HepG2 (cell line): Measurements from ENCODE around the gene MFN2. TPM values are rescaled to one million over a fixed set of nuclear protein-coding genes. Genes with fewer than 3 reads are reported as not detected.

Experiments used
- BHLHE40 ChIP-seq: IDR thresholded peaks from 2 replicates; pipeline ENCODE4 v1.6.1; 2011; ENCODE audit warnings: low read length, improper control_type of control experiment
- HDAC6 ChIP-seq: fragments of 200-600 bp; sonication (generic); IDR thresholded peaks from 2 replicates; pipeline ENCODE4 v1.7.0; 2017; ENCODE audit warnings: mild to moderate bottlenecking, antibody characterized with exemption, low read length, low read depth
- HNRNPLL ChIP-seq: fragments of 200-400 bp; formaldehyde crosslinking; IDR thresholded peaks from 2 replicates; pipeline ENCODE4 v1.6.1; 2017; ENCODE audit warnings: mild to moderate bottlenecking, low read depth, low read length; ENCODE audit not compliant: poor library complexity, severe bottlenecking
- HNRNPUL1 ChIP-seq: fragments of 200-400 bp; formaldehyde crosslinking; IDR thresholded peaks from 2 replicates; pipeline ENCODE4 v1.6.1; 2017; ENCODE audit warnings: low read depth, mild to moderate bottlenecking, low read length, moderate library complexity
- IKZF1 ChIP-seq: fragments of 450-650 bp; IDR thresholded peaks from 2 replicates; pipeline ENCODE4 v1.7.1; 2016
- KAT7 ChIP-seq: IDR thresholded peaks from 2 replicates; pipeline ENCODE4 v1.6.1; 2018; ENCODE audit warnings: borderline replicate concordance, missing compliant biosample characterization
- KDM2A ChIP-seq: sonication (generic); formaldehyde crosslinking; IDR thresholded peaks from 2 replicates; pipeline ENCODE4 v1.4.0; 2020; ENCODE audit warnings: low read depth, missing genetic modification reagents, borderline replicate concordance
- RELA ChIP-seq: sonication (generic); formaldehyde crosslinking; IDR thresholded peaks from 2 replicates; pipeline ENCODE4 v1.4.0; 2020; ENCODE audit warnings: missing genetic modification reagents
- TEAD3 ChIP-seq: optimal IDR thresholded peaks from 2 replicates; pipeline ENCODE3; 2016; ENCODE audit warnings: borderline replicate concordance
- ZFP1 ChIP-seq: IDR thresholded peaks from 2 replicates; pipeline ENCODE4 v1.6.1; 2016
- ZFP82 ChIP-seq: sonication (generic); formaldehyde crosslinking; IDR thresholded peaks from 2 replicates; pipeline ENCODE4 v1.5.1; 2020; ENCODE audit warnings: mild to moderate bottlenecking, missing genetic modification reagents, borderline replicate concordance
- ZMYM3 ChIP-seq: sonication (generic); formaldehyde crosslinking; IDR thresholded peaks from 2 replicates; pipeline ENCODE4 v1.5.1; 2020; ENCODE audit warnings: mild to moderate bottlenecking, missing genetic modification reagents
- ZNF335 ChIP-seq: sonication (generic); formaldehyde crosslinking; IDR thresholded peaks from 2 replicates; pipeline ENCODE4 v1.4.0; 2020; ENCODE audit warnings: missing genetic modification reagents
- ZNF354B ChIP-seq: sonication (generic); formaldehyde crosslinking; IDR thresholded peaks from 2 replicates; pipeline ENCODE4 v1.8.0; 2022; ENCODE audit warnings: mild to moderate bottlenecking, missing genetic modification reagents
- ZNF383 ChIP-seq: sonication (generic); formaldehyde crosslinking; IDR thresholded peaks from 2 replicates; pipeline ENCODE4 v1.4.0; 2020; ENCODE audit warnings: missing genetic modification reagents, mild to moderate bottlenecking, borderline replicate concordance
- ZNF468 ChIP-seq: sonication (generic); formaldehyde crosslinking; IDR thresholded peaks from 2 replicates; pipeline ENCODE4 v1.8.0; 2022; ENCODE audit warnings: mild to moderate bottlenecking, moderate library complexity, missing genetic modification reagents
- ZSCAN22 ChIP-seq: sonication (generic); formaldehyde crosslinking; IDR thresholded peaks from 2 replicates; pipeline ENCODE4 v1.4.0; 2020; ENCODE audit warnings: mild to moderate bottlenecking, missing genetic modification reagents
- polyA plus RNA-seq, 8 experiments: library from polyadenylated mRNA; depleted of rRNA in 3 of 8; stranded (reverse) in 7 of 8; unstranded in 1 of 8; fragments of >200 nt; fragmentation: Illumina TruSeq in 4 of 8; extraction: Trizol in 4 of 8; gene quantifications; 2 replicates each; pipeline versions ENCODE4 v1.2.1 to v1.2.3, GENCODE V29; 2011 to 2016; ENCODE audit warnings: low read depth in 4 of 8, missing spikeins in 1 of 8, mixed read lengths in 1 of 8; ENCODE audit not compliant: insufficient read depth in 1 of 8
- total RNA-seq, 5 experiments: library from RNA; depleted of rRNA; stranded (reverse); fragments of >200 nt; fragmentation: Illumina TruSeq; extraction: Trizol; gene quantifications; 2 replicates each; pipeline ENCODE4 v1.2.3, GENCODE V29; 2016; ENCODE audit warnings: low read depth in 1 of 5
- TF ChIP-seq, protein P1 (sequence below): sonication (generic); formaldehyde crosslinking; IDR thresholded peaks from 2 replicates; pipeline ENCODE4 v1.5.0; 2020; ENCODE audit warnings: missing genetic modification reagents
- TF ChIP-seq, protein P2 (sequence below): fragments of 450-650 bp; IDR thresholded peaks from 2 replicates; pipeline ENCODE4 v1.6.1; 2017
- TF ChIP-seq, protein P3 (sequence below): sonication (generic); formaldehyde crosslinking; IDR thresholded peaks from 2 replicates; pipeline ENCODE4 v1.4.0; 2020; ENCODE audit warnings: missing genetic modification reagents
- TF ChIP-seq, protein P4 (sequence below): sonication (generic); formaldehyde crosslinking; IDR thresholded peaks from 2 replicates; pipeline ENCODE4 v1.5.0; 2020; ENCODE audit warnings: mild to moderate bottlenecking, missing genetic modification reagents, moderate library complexity
- TF ChIP-seq, protein P5 (sequence below): IDR thresholded peaks from 2 replicates; pipeline ENCODE4 v1.6.1; 2016; ENCODE audit warnings: missing biosample characterization, missing genetic modification reagents, low read depth
- TF ChIP-seq, protein P6 (sequence below): sonication (generic); formaldehyde crosslinking; IDR thresholded peaks from 2 replicates; pipeline ENCODE4 v1.5.1; 2020; ENCODE audit warnings: missing genetic modification reagents, mild to moderate bottlenecking, borderline replicate concordance

Gene MFN2
- total and polyA plus RNA-seq, 2 of the 13 experiments (the other 11 are each of a cell fraction or from before 2014, with no cell fraction given) = 38.7 to 60.9 TPM

DNA sequence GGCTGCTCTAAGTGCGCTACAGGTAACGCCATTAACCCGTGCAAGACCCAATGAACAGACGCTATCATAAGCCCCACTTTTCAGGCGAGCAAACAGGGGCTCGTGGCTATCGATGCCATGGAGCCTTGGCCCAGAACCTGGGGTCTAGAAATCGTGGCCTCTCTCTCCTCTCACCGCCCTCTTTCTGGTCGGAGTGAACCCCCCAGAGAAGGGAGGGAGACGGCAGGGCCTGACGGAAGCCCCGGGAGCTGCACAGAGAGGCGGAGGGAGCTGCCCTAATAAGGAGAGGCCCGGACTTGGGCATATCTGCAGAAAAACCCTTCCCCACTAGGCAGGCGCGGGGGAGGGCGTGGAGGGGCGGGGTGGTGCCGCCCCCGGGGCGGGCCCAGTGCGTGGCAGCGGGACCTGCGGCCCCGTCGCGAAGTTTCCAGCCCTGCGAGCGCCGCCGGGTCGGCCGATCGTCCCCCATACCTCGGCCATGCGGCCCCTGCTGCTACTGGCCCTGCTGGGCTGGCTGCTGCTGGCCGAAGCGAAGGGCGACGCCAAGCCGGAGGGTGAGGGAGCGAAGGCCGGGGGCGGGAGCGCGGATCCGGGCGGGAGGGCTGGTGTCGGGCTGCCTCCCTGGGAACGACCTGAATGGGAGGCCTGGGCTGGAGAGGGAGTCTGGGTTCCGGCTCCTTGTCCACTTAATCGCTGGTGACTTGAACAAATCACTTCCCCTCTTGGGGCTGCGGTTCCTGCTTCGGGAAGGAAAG lies 45.8 kb upstream of the MFN2 start, which contains the start of gene PLOD1 (continued):
- 0 out of 2 replicates have a peak, but pooled peaks have one; percentile 10 for TF ChIP-seq ZMYM3
- no peak for TF ChIP-seq IKZF1
- no peak for TF ChIP-seq HDAC6
- TF ChIP-seq ZNF383 = no peak
- TF ChIP-seq KDM2A (CRISPR knock-in tag) = peak; percentile 78
- TF ChIP-seq ZFP1 (CRISPR knock-in tag) = no peak
- peak; percentile 74 for TF ChIP-seq ZNF335
- TF ChIP-seq RELA = 0 out of 2 replicates have a peak, but pooled peaks have one; percentile 17
- TF ChIP-seq, protein P1, sequence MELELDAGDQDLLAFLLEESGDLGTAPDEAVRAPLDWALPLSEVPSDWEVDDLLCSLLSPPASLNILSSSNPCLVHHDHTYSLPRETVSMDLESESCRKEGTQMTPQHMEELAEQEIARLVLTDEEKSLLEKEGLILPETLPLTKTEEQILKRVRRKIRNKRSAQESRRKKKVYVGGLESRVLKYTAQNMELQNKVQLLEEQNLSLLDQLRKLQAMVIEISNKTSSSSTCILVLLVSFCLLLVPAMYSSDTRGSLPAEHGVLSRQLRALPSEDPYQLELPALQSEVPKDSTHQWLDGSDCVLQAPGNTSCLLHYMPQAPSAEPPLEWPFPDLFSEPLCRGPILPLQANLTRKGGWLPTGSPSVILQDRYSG = no peak; the same call in 1 of the 2 replicates
- peak; percentile 87 for TF ChIP-seq KAT7 (CRISPR knock-in tag)
- TF ChIP-seq, protein P2, sequence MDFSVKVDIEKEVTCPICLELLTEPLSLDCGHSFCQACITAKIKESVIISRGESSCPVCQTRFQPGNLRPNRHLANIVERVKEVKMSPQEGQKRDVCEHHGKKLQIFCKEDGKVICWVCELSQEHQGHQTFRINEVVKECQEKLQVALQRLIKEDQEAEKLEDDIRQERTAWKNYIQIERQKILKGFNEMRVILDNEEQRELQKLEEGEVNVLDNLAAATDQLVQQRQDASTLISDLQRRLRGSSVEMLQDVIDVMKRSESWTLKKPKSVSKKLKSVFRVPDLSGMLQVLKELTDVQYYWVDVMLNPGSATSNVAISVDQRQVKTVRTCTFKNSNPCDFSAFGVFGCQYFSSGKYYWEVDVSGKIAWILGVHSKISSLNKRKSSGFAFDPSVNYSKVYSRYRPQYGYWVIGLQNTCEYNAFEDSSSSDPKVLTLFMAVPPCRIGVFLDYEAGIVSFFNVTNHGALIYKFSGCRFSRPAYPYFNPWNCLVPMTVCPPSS = no peak
- no peak for TF ChIP-seq BHLHE40
- TF ChIP-seq, protein P3, sequence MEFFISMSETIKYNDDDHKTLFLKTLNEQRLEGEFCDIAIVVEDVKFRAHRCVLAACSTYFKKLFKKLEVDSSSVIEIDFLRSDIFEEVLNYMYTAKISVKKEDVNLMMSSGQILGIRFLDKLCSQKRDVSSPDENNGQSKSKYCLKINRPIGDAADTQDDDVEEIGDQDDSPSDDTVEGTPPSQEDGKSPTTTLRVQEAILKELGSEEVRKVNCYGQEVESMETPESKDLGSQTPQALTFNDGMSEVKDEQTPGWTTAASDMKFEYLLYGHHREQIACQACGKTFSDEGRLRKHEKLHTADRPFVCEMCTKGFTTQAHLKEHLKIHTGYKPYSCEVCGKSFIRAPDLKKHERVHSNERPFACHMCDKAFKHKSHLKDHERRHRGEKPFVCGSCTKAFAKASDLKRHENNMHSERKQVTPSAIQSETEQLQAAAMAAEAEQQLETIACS (CRISPR knock-in tag) = no peak
- TF ChIP-seq ZFP82 (CRISPR knock-in tag) = 0 out of 2 replicates have a peak, but pooled peaks have one; percentile 59
- TF ChIP-seq HNRNPUL1 = no peak
- peak; percentile 71 for TF ChIP-seq TEAD3 (CRISPR knock-in tag)
- TF ChIP-seq, protein P4, sequence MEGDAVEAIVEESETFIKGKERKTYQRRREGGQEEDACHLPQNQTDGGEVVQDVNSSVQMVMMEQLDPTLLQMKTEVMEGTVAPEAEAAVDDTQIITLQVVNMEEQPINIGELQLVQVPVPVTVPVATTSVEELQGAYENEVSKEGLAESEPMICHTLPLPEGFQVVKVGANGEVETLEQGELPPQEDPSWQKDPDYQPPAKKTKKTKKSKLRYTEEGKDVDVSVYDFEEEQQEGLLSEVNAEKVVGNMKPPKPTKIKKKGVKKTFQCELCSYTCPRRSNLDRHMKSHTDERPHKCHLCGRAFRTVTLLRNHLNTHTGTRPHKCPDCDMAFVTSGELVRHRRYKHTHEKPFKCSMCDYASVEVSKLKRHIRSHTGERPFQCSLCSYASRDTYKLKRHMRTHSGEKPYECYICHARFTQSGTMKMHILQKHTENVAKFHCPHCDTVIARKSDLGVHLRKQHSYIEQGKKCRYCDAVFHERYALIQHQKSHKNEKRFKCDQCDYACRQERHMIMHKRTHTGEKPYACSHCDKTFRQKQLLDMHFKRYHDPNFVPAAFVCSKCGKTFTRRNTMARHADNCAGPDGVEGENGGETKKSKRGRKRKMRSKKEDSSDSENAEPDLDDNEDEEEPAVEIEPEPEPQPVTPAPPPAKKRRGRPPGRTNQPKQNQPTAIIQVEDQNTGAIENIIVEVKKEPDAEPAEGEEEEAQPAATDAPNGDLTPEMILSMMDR (CRISPR knock-in tag) = no peak; the same call in 1 of the 2 replicates
- no peak for TF ChIP-seq ZNF468
- TF ChIP-seq, protein P5, sequence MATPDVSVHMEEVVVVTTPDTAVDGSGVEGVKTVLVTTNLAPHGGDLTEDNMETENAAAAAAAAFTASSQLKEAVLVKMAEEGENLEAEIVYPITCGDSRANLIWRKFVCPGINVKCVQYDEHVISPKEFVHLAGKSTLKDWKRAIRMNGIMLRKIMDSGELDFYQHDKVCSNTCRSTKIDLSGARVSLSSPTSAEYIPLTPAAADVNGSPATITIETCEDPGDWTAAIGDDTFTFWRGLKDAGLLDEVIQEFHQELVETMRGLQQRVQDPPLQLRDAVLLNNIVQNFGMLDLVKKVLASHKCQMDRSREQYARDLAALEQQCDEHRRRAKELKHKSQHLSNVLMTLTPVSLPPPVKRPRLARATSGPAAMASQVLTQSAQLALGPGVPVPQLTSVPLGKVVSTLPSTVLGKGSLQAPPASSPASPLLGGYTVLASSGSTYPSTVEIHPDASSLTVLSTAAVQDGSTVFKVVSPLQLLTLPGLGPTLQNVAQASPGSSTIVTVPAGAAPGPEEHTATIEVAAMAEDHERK (CRISPR knock-in tag) = no peak
- TF ChIP-seq ZSCAN22 (CRISPR knock-in tag) = no peak
- TF ChIP-seq, protein P6, sequence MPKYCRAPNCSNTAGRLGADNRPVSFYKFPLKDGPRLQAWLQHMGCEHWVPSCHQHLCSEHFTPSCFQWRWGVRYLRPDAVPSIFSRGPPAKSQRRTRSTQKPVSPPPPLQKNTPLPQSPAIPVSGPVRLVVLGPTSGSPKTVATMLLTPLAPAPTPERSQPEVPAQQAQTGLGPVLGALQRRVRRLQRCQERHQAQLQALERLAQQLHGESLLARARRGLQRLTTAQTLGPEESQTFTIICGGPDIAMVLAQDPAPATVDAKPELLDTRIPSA (CRISPR knock-in tag) = peak; percentile 80; the same call in 1 of the 2 replicates
- peak; percentile 49 for TF ChIP-seq HNRNPLL
- TF ChIP-seq ZNF354B (CRISPR knock-in tag) = peak; percentile 97
